Measurements from ENCODE around the gene SUV39H1. TPM values are rescaled to one million over a fixed set of nuclear protein-coding genes. Genes with fewer than 3 reads are reported as not detected.
"Not testable (repeated sequence)": the region's sequence is repeated elsewhere in the genome, so short reads cannot be mapped to it uniquely, and the experiment has no call there.

Gene SUV39H1, protein sequence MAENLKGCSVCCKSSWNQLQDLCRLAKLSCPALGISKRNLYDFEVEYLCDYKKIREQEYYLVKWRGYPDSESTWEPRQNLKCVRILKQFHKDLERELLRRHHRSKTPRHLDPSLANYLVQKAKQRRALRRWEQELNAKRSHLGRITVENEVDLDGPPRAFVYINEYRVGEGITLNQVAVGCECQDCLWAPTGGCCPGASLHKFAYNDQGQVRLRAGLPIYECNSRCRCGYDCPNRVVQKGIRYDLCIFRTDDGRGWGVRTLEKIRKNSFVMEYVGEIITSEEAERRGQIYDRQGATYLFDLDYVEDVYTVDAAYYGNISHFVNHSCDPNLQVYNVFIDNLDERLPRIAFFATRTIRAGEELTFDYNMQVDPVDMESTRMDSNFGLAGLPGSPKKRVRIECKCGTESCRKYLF
- 1 to 10 TPM; 5.6 to 5.8 TPM for polyA plus RNA-seq

DNA sequence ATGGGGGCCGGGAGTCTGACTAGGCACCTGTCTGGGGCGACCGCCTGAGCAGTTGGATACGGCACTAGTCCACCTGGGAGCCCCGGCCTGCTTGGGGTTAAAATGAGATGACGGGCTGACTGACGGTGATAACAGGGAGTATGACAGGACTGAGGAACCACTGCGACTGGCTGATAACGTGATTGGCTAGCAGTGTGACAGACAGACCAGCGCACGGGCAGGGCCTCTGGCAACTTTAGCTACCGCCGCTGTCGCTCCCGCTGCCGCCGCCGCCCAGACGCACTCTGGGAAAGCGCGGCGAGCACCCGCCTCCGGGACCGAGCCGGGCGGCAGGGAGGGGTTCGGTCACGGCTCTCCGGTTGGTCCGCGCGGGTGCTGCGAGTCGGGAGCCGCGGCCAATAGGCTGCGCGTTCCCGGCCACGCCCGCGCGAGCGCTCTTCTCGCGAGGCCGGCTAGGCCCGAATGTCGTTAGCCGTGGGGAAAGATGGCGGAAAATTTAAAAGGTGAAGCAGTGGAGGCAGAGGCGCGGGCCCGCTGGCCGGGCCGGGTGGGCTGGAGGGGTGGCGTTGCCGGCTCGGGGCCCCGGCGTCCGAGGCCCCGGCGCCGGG, at the start of gene SUV39H1:
Gene SUV39H1, plus strand, starts transcription at position 434 of the 608 bp plus-strand sequence. Its CDS starts 51 bp downstream, at position 485.
- Histone ChIP-seq H3K36me3 (ENCODE audit: control insufficient read depth in 2 of 2, insufficient read depth in 2 of 2, low read length in 1 of 2) (peaks cover 0 to 13% of the 10 kb centered on the region in 2 donors), H3K27ac (ENCODE audit: low read depth in 2 of 2, low read length in 1 of 2) (peak within 1 kb of the TSS; percentile 91 to 93), H3K9me3 (ENCODE audit: control insufficient read depth in 2 of 2, insufficient read depth in 1 of 2, low read depth in 1 of 2, low read length in 1 of 2) (no peaks in the 10 kb centered on the region), H3K4me1 (ENCODE audit: control insufficient read depth in 2 of 2, insufficient read depth in 2 of 2, low read length in 1 of 2) (peaks cover 0 to 8% of the 10 kb centered on the region in 2 donors), H3K4me3 (ENCODE audit: low read depth in 1 of 2, low read length in 2 of 2) (peak within 1 kb of the TSS; percentile 59 to 60), H3K27me3 (ENCODE audit: control insufficient read depth in 1 of 2, insufficient read depth in 2 of 2, low read length in 2 of 2) (no peaks in the 10 kb centered on the region)
- 0 to 38% methylated on average over 41 to 66 of the region's 66 CpGs for WGBS, 2 donors

DNA sequence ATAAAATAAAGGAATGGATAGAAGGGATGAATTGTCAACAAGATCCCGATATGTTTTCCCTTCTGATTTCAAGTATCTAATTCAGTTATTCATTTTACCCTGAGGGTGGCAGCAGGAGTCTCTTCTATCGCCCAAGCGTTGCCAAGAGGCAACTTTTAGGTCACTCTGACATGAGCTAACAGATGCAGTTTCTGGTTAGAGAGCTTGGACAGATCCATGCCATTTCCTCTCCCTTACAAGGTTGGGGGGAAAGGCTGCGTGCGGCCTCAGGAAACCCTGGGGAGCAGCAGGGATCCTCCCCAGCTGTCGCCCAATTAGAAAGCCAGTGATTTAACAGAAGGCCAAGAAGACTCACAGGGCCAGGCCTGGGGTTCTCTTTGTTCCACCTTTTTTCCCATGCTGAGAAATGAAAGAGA, 48.2 kb upstream of the SUV39H1 start:
- no peaks in the 10 kb centered on the region for H3K27me3 ChIP-seq (ENCODE audit: control insufficient read depth in 1 of 2, insufficient read depth in 2 of 2, low read length in 2 of 2)
- H3K27ac ChIP-seq (ENCODE audit: low read depth in 2 of 2, low read length in 1 of 2) = no peak overlapping the region
- H3K4me1 ChIP-seq (ENCODE audit: control insufficient read depth in 2 of 2, insufficient read depth in 2 of 2, low read length in 1 of 2) = no peaks in the 10 kb centered on the region
- no peak overlapping the region for H3K4me3 ChIP-seq (ENCODE audit: low read depth in 1 of 2, low read length in 2 of 2)
- H3K9me3 ChIP-seq (ENCODE audit: control insufficient read depth in 2 of 2, insufficient read depth in 1 of 2, low read depth in 1 of 2, low read length in 1 of 2) = no peaks in the 10 kb centered on the region
- no peaks in the 10 kb centered on the region for H3K36me3 ChIP-seq (ENCODE audit: control insufficient read depth in 2 of 2, insufficient read depth in 2 of 2, low read length in 1 of 2)
- WGBS, 2 donors = 29 to 36% methylated on average over 6 of the region's 6 CpGs

DNA sequence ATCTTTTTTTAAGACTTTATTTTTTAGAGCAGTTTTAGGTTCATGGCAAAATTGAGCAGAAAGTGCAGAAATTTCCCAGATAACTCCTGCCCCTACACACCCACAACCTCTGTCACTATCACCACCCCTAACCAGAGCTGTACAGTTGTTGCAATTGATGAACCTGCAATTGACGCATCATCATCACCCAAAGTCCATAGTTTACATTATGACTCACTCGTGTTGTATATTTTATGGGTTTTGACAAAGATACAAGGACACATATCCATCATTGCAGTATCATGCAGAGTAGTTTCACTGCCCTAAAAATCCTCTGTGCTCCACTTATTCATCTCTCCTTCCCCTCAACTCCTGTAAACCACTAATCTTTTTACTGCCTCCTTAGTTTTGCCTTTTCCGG, 47.4 kb upstream of the SUV39H1 start:
- Histone ChIP-seq H3K27ac (ENCODE audit: low read depth in 2 of 2, low read length in 1 of 2) (no peak overlapping the region), H3K4me3 (ENCODE audit: low read depth in 1 of 2, low read length in 2 of 2) (no peak overlapping the region), H3K27me3 (ENCODE audit: control insufficient read depth in 1 of 2, insufficient read depth in 2 of 2, low read length in 2 of 2) (no peaks in the 10 kb centered on the region), H3K9me3 (ENCODE audit: control insufficient read depth in 2 of 2, insufficient read depth in 1 of 2, low read depth in 1 of 2, low read length in 1 of 2) (no peaks in the 10 kb centered on the region), H3K4me1 (ENCODE audit: control insufficient read depth in 2 of 2, insufficient read depth in 2 of 2, low read length in 1 of 2) (no peaks in the 10 kb centered on the region), H3K36me3 (ENCODE audit: control insufficient read depth in 2 of 2, insufficient read depth in 2 of 2, low read length in 1 of 2) (no peaks in the 10 kb centered on the region)
- WGBS, 2 donors = 66 to 68% methylated on average over 3 of the region's 3 CpGs

DNA sequence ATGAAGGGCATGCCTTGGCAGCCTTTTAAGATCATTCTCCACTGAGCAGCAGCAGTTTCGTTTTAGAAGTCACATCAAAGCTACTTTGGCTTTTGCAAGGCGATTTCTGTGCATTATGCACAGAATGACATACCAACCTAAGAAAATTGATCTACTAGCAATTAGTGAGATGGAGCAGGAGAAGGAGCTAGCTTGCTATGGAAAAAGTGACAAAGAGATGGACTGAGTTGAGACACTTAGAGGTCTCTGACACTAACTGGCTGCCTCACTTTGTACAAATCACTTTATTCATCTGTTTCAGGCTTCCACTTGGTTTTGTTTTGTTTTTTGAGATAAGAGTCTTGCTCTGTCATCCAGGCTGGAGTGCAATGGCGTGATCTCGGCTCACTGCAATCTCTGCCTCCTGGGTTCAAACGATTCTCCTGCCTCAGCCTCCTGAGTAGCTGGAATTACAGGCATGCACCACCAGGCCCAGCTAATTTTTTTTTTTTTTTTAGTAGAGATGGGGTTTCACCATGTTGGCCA, 44.4 kb upstream of the SUV39H1 start:
- not testable (repeated sequence) for H3K27me3 ChIP-seq (ENCODE audit: control insufficient read depth in 1 of 2, insufficient read depth in 2 of 2, low read length in 2 of 2); H3K27ac ChIP-seq (ENCODE audit: low read depth in 2 of 2, low read length in 1 of 2); H3K4me1 ChIP-seq (ENCODE audit: control insufficient read depth in 2 of 2, insufficient read depth in 2 of 2, low read length in 1 of 2); H3K9me3 ChIP-seq (ENCODE audit: control insufficient read depth in 2 of 2, insufficient read depth in 1 of 2, low read depth in 1 of 2, low read length in 1 of 2); H3K36me3 ChIP-seq (ENCODE audit: control insufficient read depth in 2 of 2, insufficient read depth in 2 of 2, low read length in 1 of 2); H3K4me3 ChIP-seq (ENCODE audit: low read depth in 1 of 2, low read length in 2 of 2)
- WGBS, 2 donors = 71 to 72% methylated on average over 5 of the region's 5 CpGs

DNA sequence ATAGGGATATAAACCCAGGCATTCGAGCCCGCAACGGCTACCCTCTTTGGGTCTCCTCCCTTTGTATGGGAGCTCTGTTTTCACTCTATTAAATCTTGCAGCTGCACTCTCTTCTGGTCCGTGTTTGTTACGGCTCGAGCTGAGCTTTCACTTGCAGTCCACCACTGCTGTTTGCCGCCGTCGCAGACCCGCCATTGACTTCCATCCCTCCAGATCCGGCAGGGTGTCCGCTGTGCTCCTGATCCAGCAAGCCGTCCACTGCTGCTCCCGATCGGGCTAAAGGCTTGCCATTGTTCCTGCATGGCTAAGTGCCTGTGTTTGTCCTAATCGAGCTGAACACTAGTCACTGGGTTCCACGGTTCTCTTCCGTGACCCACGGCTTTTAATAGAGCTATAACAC, 41.8 kb upstream of the SUV39H1 start:
- not testable (repeated sequence) for H3K4me3 ChIP-seq (ENCODE audit: low read depth in 1 of 2, low read length in 2 of 2); H3K9me3 ChIP-seq (ENCODE audit: control insufficient read depth in 2 of 2, insufficient read depth in 1 of 2, low read depth in 1 of 2, low read length in 1 of 2); H3K36me3 ChIP-seq (ENCODE audit: control insufficient read depth in 2 of 2, insufficient read depth in 2 of 2, low read length in 1 of 2); H3K27ac ChIP-seq (ENCODE audit: low read depth in 2 of 2, low read length in 1 of 2); H3K27me3 ChIP-seq (ENCODE audit: control insufficient read depth in 1 of 2, insufficient read depth in 2 of 2, low read length in 2 of 2); H3K4me1 ChIP-seq (ENCODE audit: control insufficient read depth in 2 of 2, insufficient read depth in 2 of 2, low read length in 1 of 2)
- WGBS, 2 donors = 53 to 55% methylated on average over 19 of the region's 19 CpGs

DNA sequence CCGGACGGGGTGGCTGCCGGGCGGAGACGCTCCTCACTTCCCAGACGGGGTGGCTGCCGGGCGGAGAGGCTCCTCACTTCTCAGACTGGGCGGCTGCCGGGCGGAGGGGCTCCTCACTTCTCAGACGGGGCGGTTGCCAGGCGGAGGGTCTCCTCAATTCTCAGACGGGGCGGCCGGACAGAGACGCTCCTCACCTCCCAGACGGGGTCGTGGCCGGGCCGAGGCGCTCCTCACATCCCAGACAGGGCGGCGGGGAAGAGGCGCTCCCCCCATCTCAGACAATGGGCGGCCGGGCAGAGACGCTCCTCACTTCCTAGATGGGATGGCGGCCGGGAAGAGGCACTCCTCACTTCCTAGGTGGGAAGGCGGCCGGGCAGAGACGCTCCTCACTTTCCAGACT, 36.8 kb upstream of the SUV39H1 start:
- H3K4me3 ChIP-seq (ENCODE audit: low read depth in 1 of 2, low read length in 2 of 2); H3K27me3 ChIP-seq (ENCODE audit: control insufficient read depth in 1 of 2, insufficient read depth in 2 of 2, low read length in 2 of 2); H3K9me3 ChIP-seq (ENCODE audit: control insufficient read depth in 2 of 2, insufficient read depth in 1 of 2, low read depth in 1 of 2, low read length in 1 of 2); H3K36me3 ChIP-seq (ENCODE audit: control insufficient read depth in 2 of 2, insufficient read depth in 2 of 2, low read length in 1 of 2); H3K4me1 ChIP-seq (ENCODE audit: control insufficient read depth in 2 of 2, insufficient read depth in 2 of 2, low read length in 1 of 2); H3K27ac ChIP-seq (ENCODE audit: low read depth in 2 of 2, low read length in 1 of 2): not testable (repeated sequence)
- WGBS, 2 donors = 93 to 96% methylated on average over 20 to 31 of the region's 34 CpGs

DNA sequence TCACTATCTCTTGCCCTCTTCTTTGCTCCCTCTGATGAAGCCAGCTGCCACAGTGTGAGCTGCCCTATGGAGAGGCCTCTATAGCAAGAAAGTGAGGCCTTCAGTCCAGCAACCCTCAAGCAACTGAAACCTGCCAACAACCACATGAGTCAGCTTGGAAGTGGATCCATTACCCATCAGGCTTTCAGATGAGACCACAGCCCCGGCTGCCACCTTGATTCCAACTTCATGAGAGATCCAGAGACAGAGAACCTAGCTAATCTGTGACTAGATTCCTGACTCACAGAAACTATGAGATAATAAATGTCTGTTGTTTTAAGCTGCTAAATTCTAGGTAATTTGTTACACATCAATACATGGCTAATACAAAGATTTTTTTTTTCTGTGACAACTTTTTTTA, 33.3 kb upstream of the SUV39H1 start:
- Histone ChIP-seq H3K4me1 (ENCODE audit: control insufficient read depth in 2 of 2, insufficient read depth in 2 of 2, low read length in 1 of 2) (no peaks in the 10 kb centered on the region), H3K4me3 (ENCODE audit: low read depth in 1 of 2, low read length in 2 of 2) (no peak overlapping the region), H3K27ac (ENCODE audit: low read depth in 2 of 2, low read length in 1 of 2) (no peak overlapping the region), H3K36me3 (ENCODE audit: control insufficient read depth in 2 of 2, insufficient read depth in 2 of 2, low read length in 1 of 2) (no peaks in the 10 kb centered on the region), H3K9me3 (ENCODE audit: control insufficient read depth in 2 of 2, insufficient read depth in 1 of 2, low read depth in 1 of 2, low read length in 1 of 2) (no peaks in the 10 kb centered on the region), H3K27me3 (ENCODE audit: control insufficient read depth in 1 of 2, insufficient read depth in 2 of 2, low read length in 2 of 2) (no peaks in the 10 kb centered on the region)
- WGBS, 2 donors = 65 to 83% methylated on average over 1 of the region's 1 CpG

DNA sequence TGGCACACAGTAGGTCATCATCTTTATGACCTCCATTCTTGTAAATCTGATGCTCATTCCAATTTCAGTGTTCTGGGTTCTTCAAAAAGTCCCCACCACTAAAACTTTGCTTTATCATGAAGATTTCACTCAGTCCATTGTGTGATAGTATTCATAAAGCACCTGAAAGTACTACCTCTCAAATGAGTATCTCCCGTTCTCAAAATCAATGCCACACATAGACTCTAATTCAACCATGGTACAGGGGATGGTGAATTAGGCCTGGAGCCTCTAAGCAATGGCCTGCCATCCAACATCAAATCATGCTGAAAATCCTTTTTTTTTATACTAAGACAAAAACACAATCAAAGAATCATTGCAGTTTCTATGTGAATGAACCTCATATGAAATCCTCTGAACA, 32.4 kb upstream of the SUV39H1 start:
- WGBS, 2 donors = 80 to 83% methylated on average over 1 of the region's 1 CpG
- Histone ChIP-seq H3K4me1 (ENCODE audit: control insufficient read depth in 2 of 2, insufficient read depth in 2 of 2, low read length in 1 of 2) (no peaks in the 10 kb centered on the region), H3K4me3 (ENCODE audit: low read depth in 1 of 2, low read length in 2 of 2) (no peak overlapping the region), H3K36me3 (ENCODE audit: control insufficient read depth in 2 of 2, insufficient read depth in 2 of 2, low read length in 1 of 2) (no peaks in the 10 kb centered on the region), H3K9me3 (ENCODE audit: control insufficient read depth in 2 of 2, insufficient read depth in 1 of 2, low read depth in 1 of 2, low read length in 1 of 2) (no peaks in the 10 kb centered on the region), H3K27ac (ENCODE audit: low read depth in 2 of 2, low read length in 1 of 2) (no peak overlapping the region), H3K27me3 (ENCODE audit: control insufficient read depth in 1 of 2, insufficient read depth in 2 of 2, low read length in 2 of 2) (no peaks in the 10 kb centered on the region)

DNA sequence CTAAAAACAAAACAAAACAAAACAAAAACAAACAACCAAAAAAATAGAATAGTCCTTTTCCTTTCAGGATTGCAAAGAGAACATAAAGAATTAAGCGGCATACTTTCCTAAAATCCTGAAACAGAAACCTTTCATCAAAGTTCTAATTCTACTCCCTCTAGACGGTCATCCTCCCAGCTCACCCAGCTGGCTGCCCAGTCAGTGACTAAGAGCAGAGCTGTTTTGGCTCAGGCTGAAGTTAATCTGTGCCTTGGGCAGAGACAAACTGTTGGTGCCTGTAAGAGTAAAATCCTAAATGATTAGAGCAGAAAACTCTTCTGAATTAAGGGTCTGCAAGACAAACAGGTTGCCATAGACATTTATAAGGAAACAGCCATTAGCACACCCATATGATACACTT, 30.5 kb upstream of the SUV39H1 start:
- H3K36me3 ChIP-seq (ENCODE audit: control insufficient read depth in 2 of 2, insufficient read depth in 2 of 2, low read length in 1 of 2) = no peaks in the 10 kb centered on the region
- no peaks in the 10 kb centered on the region for H3K27me3 ChIP-seq (ENCODE audit: control insufficient read depth in 1 of 2, insufficient read depth in 2 of 2, low read length in 2 of 2)
- H3K9me3 ChIP-seq (ENCODE audit: control insufficient read depth in 2 of 2, insufficient read depth in 1 of 2, low read depth in 1 of 2, low read length in 1 of 2) = no peaks in the 10 kb centered on the region
- no peak overlapping the region for H3K27ac ChIP-seq (ENCODE audit: low read depth in 2 of 2, low read length in 1 of 2)
- no peaks in the 10 kb centered on the region for H3K4me1 ChIP-seq (ENCODE audit: control insufficient read depth in 2 of 2, insufficient read depth in 2 of 2, low read length in 1 of 2)
- H3K4me3 ChIP-seq (ENCODE audit: low read depth in 1 of 2, low read length in 2 of 2) = no peak overlapping the region
- WGBS, 2 donors = 58 to 72% methylated on average over 2 of the region's 2 CpGs
